Suprapubic skin (tissue), 4 donors: ENCODE results near the gene DCBLD1. TPM values are rescaled to one million over a fixed set of nuclear protein-coding genes. Genes with fewer than 3 reads are reported as not detected.

Experiments
- DNase-seq, 2 donors: peaks; one replicate each; pipeline ENCODE4 v3.0.0-alpha.2; 2019; ENCODE audit warnings: low spot score in 2 of 2
- H3K27ac ChIP-seq: fragments of 200-600 bp; sonication (generic); one replicate; pipeline ENCODE4 v1.5.1; 2019
- H3K27me3 ChIP-seq: fragments of 200-600 bp; sonication (generic); one replicate; pipeline ENCODE4 v1.5.1; 2019
- H3K36me3 ChIP-seq: fragments of 200-600 bp; sonication (generic); one replicate; pipeline ENCODE4 v1.5.1; 2019
- H3K4me1 ChIP-seq: fragments of 200-600 bp; sonication (generic); one replicate; pipeline ENCODE4 v1.5.1; 2019
- H3K4me3 ChIP-seq: fragments of 200-600 bp; sonication (generic); one replicate; pipeline ENCODE4 v1.5.1; 2019; ENCODE audit warnings: mild to moderate bottlenecking
- H3K9me3 ChIP-seq: fragments of 200-600 bp; sonication (generic); one replicate; pipeline ENCODE4 v1.5.1; 2019
- EP300 ChIP-seq: sonication (generic); formaldehyde crosslinking; IDR thresholded peaks from one replicate; pipeline ENCODE4 v1.6.1; 2017; ENCODE audit warnings: antibody characterized with exemption
- POLR2A ChIP-seq, 2 donors: fragments of 450-650 bp; IDR thresholded peaks; one replicate each; pipeline ENCODE4 v1.6.1; 2017; ENCODE audit warnings: antibody characterized with exemption in 2 of 2, mild to moderate bottlenecking in 2 of 2, moderate library complexity in 2 of 2
- POLR2AphosphoS5 ChIP-seq, 3 donors: sonication (generic); formaldehyde crosslinking; IDR thresholded peaks; one replicate each; pipeline ENCODE4 v1.6.1; 2017; ENCODE audit warnings: antibody characterized with exemption in 3 of 3
- WGBS: methylation state at CpG from one replicate; pipeline ENCODE4 v1.1.5; 2018; 5-methylcytosine and 5-hydroxymethylcytosine counted together
- total RNA-seq, 4 donors: library from RNA; depleted of rRNA; stranded (reverse); fragments of >200 nt; gene quantifications; one replicate each; pipeline ENCODE4 v1.1.0, GENCODE V29; 2016
- TF ChIP-seq, protein P1 (sequence below), 2 donors: fragments of 200-600 bp in 1 of 2; fragments of 450-650 bp in 1 of 2; sonication (generic) in 1 of 2; IDR thresholded peaks; one replicate each; pipeline ENCODE4 v1.5.1; 2016 to 2019; ENCODE audit warnings: antibody characterized with exemption in 2 of 2, mild to moderate bottlenecking in 1 of 2, moderate library complexity in 1 of 2

The DCBLD1 gene
- total RNA-seq, 4 donors from 2014 or later: 3.6 to 15.7 (median 4.9) TPM

DNA sequence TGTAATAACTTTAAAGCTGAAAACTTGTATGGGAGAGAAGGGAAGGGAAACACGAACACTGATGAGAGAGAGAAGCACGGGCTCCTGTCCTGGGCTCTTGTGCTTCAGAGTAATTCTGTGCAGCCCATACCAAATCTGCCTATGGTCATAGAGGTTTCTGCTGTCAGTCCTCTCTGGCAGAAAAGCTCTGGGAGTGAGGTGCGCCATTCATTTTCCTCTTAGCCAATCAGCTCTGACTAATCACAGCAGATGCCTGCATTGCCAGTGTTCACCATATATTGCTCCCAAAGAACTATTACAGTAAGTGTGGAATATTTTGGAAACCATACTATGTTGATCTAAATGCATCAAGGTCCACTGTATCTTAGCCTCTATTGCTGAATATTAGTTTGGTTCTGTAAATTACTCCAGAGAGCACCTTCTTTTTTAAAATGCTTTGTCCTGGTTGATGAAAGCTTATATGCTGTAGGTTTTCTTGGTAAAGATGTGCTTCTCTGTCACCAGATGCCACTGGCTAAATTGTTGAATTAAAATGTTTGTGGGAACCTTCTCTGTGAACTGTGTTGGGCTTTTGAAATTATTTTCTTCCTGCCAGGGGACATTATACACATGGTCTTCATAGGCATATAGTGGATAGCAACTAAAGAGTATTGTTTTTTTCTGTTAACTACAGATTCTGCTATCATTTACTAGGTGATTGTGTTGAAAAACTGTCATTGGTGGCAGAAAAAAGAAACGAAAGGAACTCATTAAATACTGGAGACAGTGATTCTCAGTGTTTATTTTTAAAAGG, 38.3 kb downstream of the DCBLD1 start:
- no peak overlapping the region for H3K27ac ChIP-seq
- 90% methylated on average over 4 of the region's 4 CpGs for WGBS
- TF ChIP-seq POLR2AphosphoS5 (IDR thresholded peaks at IDR 0.05) (no peak), POLR2A (IDR thresholded peaks at IDR 0.05) (no peak), EP300 (no peak)
- TF ChIP-seq, protein P1, sequence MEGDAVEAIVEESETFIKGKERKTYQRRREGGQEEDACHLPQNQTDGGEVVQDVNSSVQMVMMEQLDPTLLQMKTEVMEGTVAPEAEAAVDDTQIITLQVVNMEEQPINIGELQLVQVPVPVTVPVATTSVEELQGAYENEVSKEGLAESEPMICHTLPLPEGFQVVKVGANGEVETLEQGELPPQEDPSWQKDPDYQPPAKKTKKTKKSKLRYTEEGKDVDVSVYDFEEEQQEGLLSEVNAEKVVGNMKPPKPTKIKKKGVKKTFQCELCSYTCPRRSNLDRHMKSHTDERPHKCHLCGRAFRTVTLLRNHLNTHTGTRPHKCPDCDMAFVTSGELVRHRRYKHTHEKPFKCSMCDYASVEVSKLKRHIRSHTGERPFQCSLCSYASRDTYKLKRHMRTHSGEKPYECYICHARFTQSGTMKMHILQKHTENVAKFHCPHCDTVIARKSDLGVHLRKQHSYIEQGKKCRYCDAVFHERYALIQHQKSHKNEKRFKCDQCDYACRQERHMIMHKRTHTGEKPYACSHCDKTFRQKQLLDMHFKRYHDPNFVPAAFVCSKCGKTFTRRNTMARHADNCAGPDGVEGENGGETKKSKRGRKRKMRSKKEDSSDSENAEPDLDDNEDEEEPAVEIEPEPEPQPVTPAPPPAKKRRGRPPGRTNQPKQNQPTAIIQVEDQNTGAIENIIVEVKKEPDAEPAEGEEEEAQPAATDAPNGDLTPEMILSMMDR (IDR thresholded peaks at IDR 0.05): no peak
- no peaks in the 10 kb centered on the region for H3K27me3 ChIP-seq
- DNase-seq: no peak
- no peaks in the 10 kb centered on the region for H3K9me3 ChIP-seq
- no peaks in the 10 kb centered on the region for H3K4me1 ChIP-seq
- H3K4me3 ChIP-seq: no peak overlapping the region
- no peaks in the 10 kb centered on the region for H3K36me3 ChIP-seq

DNA sequence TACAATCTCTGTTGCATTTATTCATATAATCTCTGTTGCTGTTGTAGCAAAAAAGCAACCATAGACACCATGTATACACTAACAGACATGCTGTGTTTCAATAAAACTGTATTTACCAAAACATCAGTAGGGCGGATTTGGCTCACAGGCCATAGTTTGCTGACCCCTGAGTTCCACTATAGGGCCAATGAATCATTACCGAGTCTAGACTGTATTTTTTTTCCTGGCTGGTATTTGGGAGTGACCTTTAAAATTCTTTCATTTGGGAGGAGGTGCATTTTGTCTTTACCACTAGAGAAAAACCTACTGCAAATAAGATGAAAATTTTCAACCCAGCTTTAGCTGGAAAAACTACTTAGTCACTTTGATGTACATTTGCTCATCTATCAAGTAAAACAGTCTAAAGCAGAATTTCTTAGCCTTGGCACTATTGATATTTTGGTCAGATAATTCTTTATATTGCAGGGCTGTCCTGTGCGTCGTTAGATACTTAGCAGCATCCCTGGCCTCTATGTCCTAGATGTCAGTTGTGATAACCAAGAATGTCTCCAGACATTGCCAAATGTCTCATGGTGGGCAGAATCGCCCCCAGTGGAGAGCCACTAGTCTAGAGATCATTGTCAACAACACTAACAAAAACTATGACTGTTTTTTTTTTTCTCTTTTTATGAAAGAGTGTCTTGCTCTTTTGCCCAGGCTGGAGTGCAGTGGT, 39.5 kb downstream of the DCBLD1 start:
- no peaks in the 10 kb centered on the region for H3K4me1 ChIP-seq
- DNase-seq: no peak
- no peaks in the 10 kb centered on the region for H3K27me3 ChIP-seq
- TF ChIP-seq POLR2AphosphoS5 (IDR thresholded peaks at IDR 0.05): no peak
- TF ChIP-seq EP300: no peak
- TF ChIP-seq, protein P1 (IDR thresholded peaks at IDR 0.05): no peak
- no peak for TF ChIP-seq POLR2A (IDR thresholded peaks at IDR 0.05)
- no peak overlapping the region for H3K4me3 ChIP-seq
- H3K36me3 ChIP-seq: no peaks in the 10 kb centered on the region
- H3K9me3 ChIP-seq: no peaks in the 10 kb centered on the region
- no peak overlapping the region for H3K27ac ChIP-seq
- 95% methylated on average over 5 of the region's 5 CpGs for WGBS

DNA sequence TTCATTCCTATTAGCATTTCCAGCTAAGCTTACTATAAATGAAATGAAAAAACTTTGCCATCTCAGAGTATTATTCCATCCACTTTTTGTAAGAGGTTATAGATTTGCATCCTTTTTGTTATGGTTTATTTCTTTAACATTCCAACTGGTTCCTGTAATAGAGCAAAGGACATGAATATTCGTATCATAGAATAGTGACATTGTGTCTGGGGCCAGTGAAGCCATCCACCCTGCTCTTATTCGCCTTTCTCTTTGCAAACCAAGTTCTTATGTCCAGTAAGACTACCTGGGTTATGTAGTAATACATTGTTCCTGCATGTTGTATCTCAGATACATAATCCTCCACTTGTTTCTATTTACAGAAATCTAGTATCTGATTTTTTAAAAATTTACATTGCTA, 43.1 kb downstream of the DCBLD1 start:
- TF ChIP-seq POLR2A (IDR thresholded peaks at IDR 0.05): no peak
- TF ChIP-seq, protein P1 (IDR thresholded peaks at IDR 0.05): no peak
- no peak for TF ChIP-seq POLR2AphosphoS5 (IDR thresholded peaks at IDR 0.05)
- TF ChIP-seq EP300: no peak
- H3K4me1 ChIP-seq: no peaks in the 10 kb centered on the region
- no peaks in the 10 kb centered on the region for H3K9me3 ChIP-seq
- DNase-seq: no peak
- H3K4me3 ChIP-seq: no peak overlapping the region
- no peak overlapping the region for H3K27ac ChIP-seq
- H3K27me3 ChIP-seq: no peaks in the 10 kb centered on the region
- WGBS: 91% methylated on average over 2 of the region's 2 CpGs
- no peaks in the 10 kb centered on the region for H3K36me3 ChIP-seq

DNA sequence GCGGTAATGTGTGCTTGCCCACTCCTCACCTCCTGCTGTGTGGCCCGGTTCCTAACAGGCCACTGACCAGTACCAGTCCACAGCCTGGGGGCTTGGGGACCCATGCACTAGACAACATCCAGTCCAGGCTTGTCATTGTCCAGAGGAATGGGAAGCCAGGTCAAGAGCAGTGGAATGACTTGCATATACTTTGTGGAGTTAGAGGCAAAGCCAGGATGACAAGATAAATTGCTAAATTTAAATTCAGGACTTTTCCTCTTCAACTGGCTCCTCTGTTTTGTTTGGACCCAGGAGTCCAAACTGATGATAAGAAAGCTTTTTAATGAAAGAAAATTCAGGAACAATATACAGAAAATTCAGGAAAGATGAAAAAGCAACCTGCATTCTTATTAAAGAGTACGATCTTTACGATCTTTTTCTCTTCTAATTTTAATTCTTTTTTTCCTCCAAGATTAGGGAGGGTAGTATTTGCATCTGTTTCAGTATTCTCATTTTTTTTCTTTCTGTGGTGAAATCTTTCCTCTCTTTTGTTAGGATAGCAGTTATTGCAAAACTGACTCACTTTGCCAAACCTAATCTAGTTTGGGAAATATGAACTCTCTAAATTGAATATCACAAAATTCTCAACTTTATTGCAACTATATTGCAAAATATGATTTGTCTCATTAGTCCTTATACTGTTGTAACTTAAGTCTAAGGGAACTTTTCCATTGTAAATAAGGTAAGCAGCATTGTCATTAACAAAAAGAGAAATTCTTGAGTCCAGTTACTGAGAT, 48.2 kb downstream of the DCBLD1 start:
- 94% methylated on average over 4 of the region's 4 CpGs for WGBS
- Histone ChIP-seq H3K9me3 (no peaks in the 10 kb centered on the region), H3K27ac (no peak overlapping the region), H3K36me3 (no peaks in the 10 kb centered on the region), H3K27me3 (no peaks in the 10 kb centered on the region), H3K4me1 (no peaks in the 10 kb centered on the region), H3K4me3 (no peak overlapping the region)
- no peak for DNase-seq
- no peak for TF ChIP-seq POLR2A (IDR thresholded peaks at IDR 0.05)
- no peak for TF ChIP-seq POLR2AphosphoS5 (IDR thresholded peaks at IDR 0.05)
- TF ChIP-seq EP300: no peak
- TF ChIP-seq, protein P1 (IDR thresholded peaks at IDR 0.05): no peak

DNA sequence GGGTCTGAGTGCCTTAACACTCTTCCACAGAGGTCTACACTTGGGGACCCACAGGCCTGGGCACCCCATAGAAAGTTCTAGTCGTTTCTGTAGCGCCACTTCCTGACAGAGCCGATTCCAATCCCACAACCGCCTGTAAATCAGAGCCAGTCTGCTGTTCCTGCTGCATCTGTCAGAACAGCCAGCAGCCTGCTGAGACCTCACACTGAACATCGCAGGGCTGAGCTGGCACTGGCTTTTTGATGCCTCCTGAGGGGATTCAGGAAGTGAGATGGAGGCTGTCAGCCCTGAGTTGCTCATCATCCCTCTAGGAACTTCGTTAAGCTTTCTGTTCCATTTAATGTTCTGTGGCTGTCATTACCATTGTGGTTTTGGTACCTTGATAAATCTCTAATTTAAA, 48.9 kb downstream of the DCBLD1 start:
- H3K4me1 ChIP-seq: no peaks in the 10 kb centered on the region
- no peak overlapping the region for H3K27ac ChIP-seq
- no peak overlapping the region for H3K4me3 ChIP-seq
- no peaks in the 10 kb centered on the region for H3K36me3 ChIP-seq
- DNase-seq: no peak
- 52% methylated on average over 6 of the region's 6 CpGs for WGBS
- H3K27me3 ChIP-seq: no peaks in the 10 kb centered on the region
- TF ChIP-seq, protein P1 (IDR thresholded peaks at IDR 0.05): no peak
- TF ChIP-seq POLR2AphosphoS5 (IDR thresholded peaks at IDR 0.05): no peak
- TF ChIP-seq POLR2A (IDR thresholded peaks at IDR 0.05): no peak
- no peak for TF ChIP-seq EP300
- no peaks in the 10 kb centered on the region for H3K9me3 ChIP-seq
